ENCODE measurements around the gene MAN2B2. TPM values are rescaled to one million over a fixed set of nuclear protein-coding genes. Genes with fewer than 3 reads are reported as not detected.

MAN2B2 gene
- polyA plus RNA-seq, 1 experiment = 22.8 TPM

- POLR2A ChIA-PET = no interaction called here
Observed at GRCh38 chr4:6532102-6532501, 42.9 kb upstream of the MAN2B2 start.

GRCh38 chr4:6532658-6533057 lies 42.3 kb upstream of the MAN2B2 start:
- Histone ChIP-seq H3K27ac (ENCODE audit: low read depth, low read length) (no peak overlapping the region), H3K27me3 (ENCODE audit: control insufficient read depth, insufficient read depth, low read length) (no peaks in the 10 kb centered on the region), H3K9me3 (ENCODE audit: control insufficient read depth, insufficient read depth, low read length) (peaks cover 11% of the 10 kb centered on the region; the same call in 1 of the 2 replicates), H3K4me3 (ENCODE audit: low read depth, low read length) (no peak overlapping the region)
- TF ChIP-seq CTCF (IDR thresholded peaks at IDR 0.05; ENCODE audit: low read depth, low read length) = no peak
- ChIA-PET POLR2A (no interaction called here), CTCF (interaction anchor here (1.5 kb wide), 1 partner anchor 14 kb away, joined by 4 read pairs; no protein-coding TSS in a partner anchor)
- DNase-seq (ENCODE audit: low read depth, low spot score) = no peak

More at GRCh38 chr4:6532102-6532501, 42.9 kb upstream of the MAN2B2 start:
- H3K9me3 ChIP-seq (ENCODE audit: control insufficient read depth, insufficient read depth, low read length) = peaks cover 11% of the 10 kb centered on the region; the same call in 1 of the 2 replicates
- H3K27ac ChIP-seq (ENCODE audit: low read depth, low read length) = no peak overlapping the region
- no peak overlapping the region for H3K4me3 ChIP-seq (ENCODE audit: low read depth, low read length)
- DNase-seq (ENCODE audit: low read depth, low spot score) = no peak
- CTCF ChIA-PET = interaction anchor here (1.5 kb wide), 1 partner anchor 15 kb away, joined by 4 read pairs; no protein-coding TSS in a partner anchor
- no peaks in the 10 kb centered on the region for H3K27me3 ChIP-seq (ENCODE audit: control insufficient read depth, insufficient read depth, low read length)
- TF ChIP-seq CTCF (IDR thresholded peaks at IDR 0.05; ENCODE audit: low read depth, low read length) = no peak

- no peak for DNase-seq (ENCODE audit: low read depth, low spot score)
- no peak for TF ChIP-seq CTCF (IDR thresholded peaks at IDR 0.05; ENCODE audit: low read depth, low read length)
- H3K9me3 ChIP-seq (ENCODE audit: control insufficient read depth, insufficient read depth, low read length) = peaks cover 14% of the 10 kb centered on the region; the same call in 1 of the 2 replicates
- POLR2A ChIA-PET = no interaction called here
- H3K27me3 ChIP-seq (ENCODE audit: control insufficient read depth, insufficient read depth, low read length) = no peaks in the 10 kb centered on the region
- CTCF ChIA-PET = no interaction called here
- H3K27ac ChIP-seq (ENCODE audit: low read depth, low read length) = no peak overlapping the region
- H3K4me3 ChIP-seq (ENCODE audit: low read depth, low read length) = no peak overlapping the region
Observed at GRCh38 chr4:6534050-6534449, 40.9 kb upstream of the MAN2B2 start.

GRCh38 chr4:6534618-6535328 lies 40.2 kb upstream of the MAN2B2 start:
- H3K4me3 ChIP-seq (ENCODE audit: low read depth, low read length) = no peak overlapping the region
- no peak for DNase-seq (ENCODE audit: low read depth, low spot score)
- no peaks in the 10 kb centered on the region for H3K27me3 ChIP-seq (ENCODE audit: control insufficient read depth, insufficient read depth, low read length)
- peaks cover 14% of the 10 kb centered on the region; the same call in 1 of the 2 replicates for H3K9me3 ChIP-seq (ENCODE audit: control insufficient read depth, insufficient read depth, low read length)
- TF ChIP-seq CTCF (IDR thresholded peaks at IDR 0.05; ENCODE audit: low read depth, low read length) = no peak
- ChIA-PET POLR2A (no interaction called here), CTCF (no interaction called here)
- no peak overlapping the region for H3K27ac ChIP-seq (ENCODE audit: low read depth, low read length)

GRCh38 chr4:6535329-6535692 lies 39.7 kb upstream of the MAN2B2 start:
- ChIA-PET CTCF (no interaction called here), POLR2A (no interaction called here)
- Histone ChIP-seq H3K9me3 (ENCODE audit: control insufficient read depth, insufficient read depth, low read length) (peaks cover 14% of the 10 kb centered on the region; the same call in 1 of the 2 replicates), H3K4me3 (ENCODE audit: low read depth, low read length) (no peak overlapping the region), H3K27ac (ENCODE audit: low read depth, low read length) (no peak overlapping the region), H3K27me3 (ENCODE audit: control insufficient read depth, insufficient read depth, low read length) (no peaks in the 10 kb centered on the region)
- no peak for DNase-seq (ENCODE audit: low read depth, low spot score)
- TF ChIP-seq CTCF (IDR thresholded peaks at IDR 0.05; ENCODE audit: low read depth, low read length) = no peak
